NCI-H1048 (cell line): ENCODE data around the gene MAPKAPK2.

ENCODE experiments used
- DNase-seq: peaks from one replicate; lab custom pipeline; 2025; lab: John Stamatoyannopoulos, UW

Gene MAPKAPK2

GRCh38 chr1:206703661-206704060 lies 19.0 kb downstream of the MAPKAPK2 start:
- no peak for DNase-seq

- DNase-seq: no peak
Measured at GRCh38 chr1:206704226-206704625, 19.5 kb downstream of the MAPKAPK2 start.

- no peak for DNase-seq
Measured at GRCh38 chr1:206705191-206705590, 20.5 kb downstream of the MAPKAPK2 start.

GRCh38 chr1:206705726-206706297 lies 21.1 kb downstream of the MAPKAPK2 start:
- no peak for DNase-seq

- DNase-seq: no peak
Measured at GRCh38 chr1:206706298-206706791, 21.6 kb downstream of the MAPKAPK2 start.

GRCh38 chr1:206706806-206707366 lies 22.2 kb downstream of the MAPKAPK2 start:
- DNase-seq: no peak

GRCh38 chr1:206708058-206708457 lies 23.4 kb downstream of the MAPKAPK2 start:
- no peak for DNase-seq

- DNase-seq: no peak
Measured at GRCh38 chr1:206708882-206709281, 24.2 kb downstream of the MAPKAPK2 start.

- no peak for DNase-seq
Measured at GRCh38 chr1:206709322-206709721, 24.6 kb downstream of the MAPKAPK2 start.

- no peak for DNase-seq
Measured at GRCh38 chr1:206709772-206710459, 25.2 kb downstream of the MAPKAPK2 start.

- no peak for DNase-seq
Measured at GRCh38 chr1:206710460-206710823, 25.7 kb downstream of the MAPKAPK2 start.

GRCh38 chr1:206713070-206713469 lies 28.4 kb downstream of the MAPKAPK2 start:
- no peak for DNase-seq

GRCh38 chr1:206713910-206714312 lies 29.2 kb downstream of the MAPKAPK2 start:
- no peak for DNase-seq

- no peak for DNase-seq
Measured at GRCh38 chr1:206714331-206715058, 29.8 kb downstream of the MAPKAPK2 start.

- DNase-seq: no peak
Measured at GRCh38 chr1:206715120-206715519, 30.4 kb downstream of the MAPKAPK2 start.

- no peak for DNase-seq
Measured at GRCh38 chr1:206715552-206716158, 30.9 kb downstream of the MAPKAPK2 start.

GRCh38 chr1:206716159-206716869 lies 31.6 kb downstream of the MAPKAPK2 start:
- no peak for DNase-seq

GRCh38 chr1:206716870-206717673 lies 32.4 kb downstream of the MAPKAPK2 start:
- no peak for DNase-seq

- no peak for DNase-seq
Measured at GRCh38 chr1:206717674-206717989, 32.9 kb downstream of the MAPKAPK2 start.

- DNase-seq: no peak
Measured at GRCh38 chr1:206719169-206719839, 34.6 kb downstream of the MAPKAPK2 start.
